HG03378 (cell line): ENCODE results near the gene KISS1.

Source experiments
- ATAC-seq: cut with Tn5 transposase; IDR thresholded peaks from one replicate; pipeline ENCODE4 v1.9.1; 2021; ENCODE audit warnings: mild to moderate bottlenecking, moderate library complexity; ENCODE audit not compliant: unreplicated experiment

The KISS1 gene

DNA sequence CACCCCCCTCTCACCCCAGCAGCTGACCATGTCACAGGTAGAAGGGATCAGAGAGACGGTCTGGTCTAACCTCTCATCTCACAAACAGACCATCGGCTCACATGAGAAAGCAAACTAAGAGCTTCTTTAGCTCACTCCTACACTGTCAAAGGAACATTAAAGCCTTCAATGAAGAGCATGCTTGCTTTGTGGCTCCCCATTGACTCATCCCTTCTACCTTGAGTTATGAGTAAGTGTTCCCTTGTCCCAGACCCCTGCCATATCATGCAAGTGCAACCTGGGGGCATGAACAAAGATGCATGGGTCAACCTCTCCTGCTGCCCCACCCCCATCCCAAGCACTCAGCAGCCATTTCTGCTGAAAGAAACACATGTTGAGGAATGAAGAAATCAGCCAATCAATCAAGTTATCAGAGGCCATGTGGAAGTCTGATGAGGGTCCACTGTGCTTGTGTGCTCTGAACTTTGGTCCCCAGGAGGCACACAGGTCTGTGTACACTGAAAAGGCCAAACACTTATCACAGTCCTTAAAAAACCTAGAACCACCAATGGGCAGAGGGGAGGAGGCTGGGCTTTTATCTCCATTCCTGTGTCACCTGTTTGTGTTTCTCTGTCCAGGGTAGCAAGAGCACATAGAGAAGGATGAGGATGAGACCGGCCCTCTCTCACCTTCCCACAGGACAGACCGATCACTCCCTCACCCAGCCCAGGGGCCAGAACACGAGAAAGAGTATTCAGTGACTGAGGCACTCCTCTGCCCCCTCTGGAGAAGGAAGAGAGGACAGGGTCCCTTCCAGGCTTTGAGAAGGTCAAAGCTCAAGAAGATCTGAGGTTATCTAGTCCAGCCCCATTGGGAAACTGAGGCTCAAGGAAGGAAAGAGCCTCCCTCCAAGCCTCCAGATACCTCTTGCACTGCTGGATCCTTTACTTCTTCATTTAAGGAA, 54.0 kb downstream of the KISS1 start:
- ATAC-seq = no peak

- ATAC-seq = no peak
Measured at GRCh38 chr1:204141131-204141530, 55.2 kb downstream of the KISS1 start.
